ENCODE results near the gene CYP4F11.
"Not testable (repeated sequence)": the region's sequence is repeated elsewhere in the genome, so short reads cannot be mapped to it uniquely, and the experiment has no call there.

CYP4F11 gene

GRCh38 chr19:15934332-15935078 lies at the start of gene CYP4F11:
Gene CYP4F11, minus strand, starts transcription at chr19:15934529. Its CDS starts 121 bp downstream, at chr19:15934408.
- no peak for DNase-seq (ENCODE audit: extremely low read depth, low read depth)
- TF ChIP-seq, protein P1, sequence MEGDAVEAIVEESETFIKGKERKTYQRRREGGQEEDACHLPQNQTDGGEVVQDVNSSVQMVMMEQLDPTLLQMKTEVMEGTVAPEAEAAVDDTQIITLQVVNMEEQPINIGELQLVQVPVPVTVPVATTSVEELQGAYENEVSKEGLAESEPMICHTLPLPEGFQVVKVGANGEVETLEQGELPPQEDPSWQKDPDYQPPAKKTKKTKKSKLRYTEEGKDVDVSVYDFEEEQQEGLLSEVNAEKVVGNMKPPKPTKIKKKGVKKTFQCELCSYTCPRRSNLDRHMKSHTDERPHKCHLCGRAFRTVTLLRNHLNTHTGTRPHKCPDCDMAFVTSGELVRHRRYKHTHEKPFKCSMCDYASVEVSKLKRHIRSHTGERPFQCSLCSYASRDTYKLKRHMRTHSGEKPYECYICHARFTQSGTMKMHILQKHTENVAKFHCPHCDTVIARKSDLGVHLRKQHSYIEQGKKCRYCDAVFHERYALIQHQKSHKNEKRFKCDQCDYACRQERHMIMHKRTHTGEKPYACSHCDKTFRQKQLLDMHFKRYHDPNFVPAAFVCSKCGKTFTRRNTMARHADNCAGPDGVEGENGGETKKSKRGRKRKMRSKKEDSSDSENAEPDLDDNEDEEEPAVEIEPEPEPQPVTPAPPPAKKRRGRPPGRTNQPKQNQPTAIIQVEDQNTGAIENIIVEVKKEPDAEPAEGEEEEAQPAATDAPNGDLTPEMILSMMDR (IDR thresholded peaks at IDR 0.05; ENCODE audit: low read depth, low read length, missing control alignments) = no peak
- H3K4me3 ChIP-seq (replicated peaks; ENCODE audit: low read depth, low read length) = no peak within 1 kb of the TSS

DNA sequence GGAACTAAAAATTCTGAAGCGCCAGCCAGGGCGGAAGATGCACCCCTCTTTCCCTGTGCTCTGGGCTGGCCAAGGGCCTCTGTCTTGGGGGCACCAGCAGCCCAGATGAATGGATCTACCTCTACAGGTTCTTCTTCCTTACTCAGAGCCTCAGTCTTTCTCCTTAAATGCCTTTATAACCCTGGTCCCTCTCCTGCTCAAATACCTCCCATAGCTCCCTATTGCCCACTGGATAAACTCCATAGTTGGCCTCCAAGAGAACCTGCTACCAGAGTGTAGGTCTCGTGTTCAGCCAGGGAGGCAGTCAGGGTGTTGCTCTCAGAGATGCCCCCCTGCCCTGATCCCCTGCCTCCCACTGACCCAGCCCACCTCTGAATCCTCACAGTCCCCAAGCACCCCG lies 45.0 kb upstream of the CYP4F11 start:
- DNase-seq (ENCODE audit: extremely low read depth, low read depth) = no peak
- H3K4me3 ChIP-seq (replicated peaks; ENCODE audit: low read depth, low read length) = no peak overlapping the region
- TF ChIP-seq, protein P1 (IDR thresholded peaks at IDR 0.05; ENCODE audit: low read depth, low read length, missing control alignments) = no peak

GRCh38 chr19:15977690-15978089 lies 43.4 kb upstream of the CYP4F11 start:
- no peak overlapping the region for H3K4me3 ChIP-seq (replicated peaks; ENCODE audit: low read depth, low read length)
- TF ChIP-seq, protein P1 (IDR thresholded peaks at IDR 0.05; ENCODE audit: low read depth, low read length, missing control alignments) = no peak
- DNase-seq (ENCODE audit: extremely low read depth, low read depth) = no peak

- no peak overlapping the region for H3K4me3 ChIP-seq (replicated peaks; ENCODE audit: low read depth, low read length)
- no peak for DNase-seq (ENCODE audit: extremely low read depth, low read depth)
- TF ChIP-seq, protein P1 (IDR thresholded peaks at IDR 0.05; ENCODE audit: low read depth, low read length, missing control alignments) = no peak
These were observed 42.7 kb upstream of the CYP4F11 start for GRCh38 chr19:15976836-15977689.

DNA sequence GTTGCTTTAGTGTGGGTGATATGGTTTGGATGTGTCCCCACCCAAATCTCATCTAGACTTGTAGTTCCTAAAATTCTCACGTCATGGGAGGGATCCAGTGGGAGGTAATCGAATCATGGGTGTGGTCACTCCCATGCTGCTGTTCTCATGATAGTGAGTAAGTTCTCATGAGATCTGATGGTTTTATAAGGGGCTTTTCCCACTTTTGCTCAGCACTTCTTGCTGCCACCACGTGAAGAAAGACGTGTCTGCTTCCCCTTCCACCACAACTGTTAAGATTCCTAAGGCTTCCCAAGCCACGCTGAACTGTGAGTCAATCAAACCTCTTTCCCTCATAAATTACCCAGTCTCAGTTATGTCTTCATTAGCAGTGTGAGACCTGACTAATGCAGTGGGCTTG lies 40.5 kb upstream of the CYP4F11 start:
- TF ChIP-seq, protein P1 (IDR thresholded peaks at IDR 0.05; ENCODE audit: low read depth, low read length, missing control alignments) = no peak
- H3K4me3 ChIP-seq (replicated peaks; ENCODE audit: low read depth, low read length) = no peak overlapping the region
- no peak for DNase-seq (ENCODE audit: extremely low read depth, low read depth)

DNA sequence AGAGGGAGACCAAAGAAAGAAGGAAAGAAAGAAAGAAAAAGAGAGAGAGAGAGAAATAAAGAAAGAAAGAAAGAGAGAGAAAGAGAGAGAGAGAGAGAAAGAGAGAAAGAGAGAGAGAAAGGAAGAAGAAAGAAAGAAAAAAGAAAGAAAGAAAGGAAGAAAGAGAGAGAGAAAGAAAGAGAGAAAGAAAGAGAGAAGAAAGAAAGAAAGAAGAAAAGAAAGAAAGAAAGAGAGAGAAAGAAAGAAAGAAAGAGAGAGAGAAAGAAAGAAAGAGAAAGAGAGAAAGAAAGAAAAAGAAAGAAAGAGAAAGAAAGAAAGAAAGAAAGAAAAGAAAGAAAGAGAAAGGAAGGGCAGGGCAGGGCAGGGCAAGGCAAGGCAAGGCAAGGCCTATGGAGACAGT lies 37.7 kb upstream of the CYP4F11 start:
- DNase-seq (ENCODE audit: extremely low read depth, low read depth); H3K4me3 ChIP-seq (replicated peaks; ENCODE audit: low read depth, low read length): not testable (repeated sequence)

- H3K4me3 ChIP-seq (replicated peaks; ENCODE audit: low read depth, low read length) = no peak overlapping the region
- TF ChIP-seq, protein P1 (IDR thresholded peaks at IDR 0.05; ENCODE audit: low read depth, low read length, missing control alignments) = no peak
- DNase-seq (ENCODE audit: extremely low read depth, low read depth) = no peak
These were observed 37.0 kb upstream of the CYP4F11 start for GRCh38 chr19:15971224-15971780.

All from HFF-Myc (cell line).